ENCODE data around the gene GULP1.

The GULP1 gene

GRCh38 chr2:188367164-188367563 is 75.5 kb downstream of the GULP1 start:
- no peak for TF ChIP-seq CTCF (IDR thresholded peaks at IDR 0.05; ENCODE audit: insufficient read depth, missing control alignments)

GRCh38 chr2:188369365-188369764 is 77.7 kb downstream of the GULP1 start:
- TF ChIP-seq CTCF (IDR thresholded peaks at IDR 0.05; ENCODE audit: insufficient read depth, missing control alignments), result peak; percentile 86
- no peak for FAIRE-seq
- peak; percentile 13 for DNase-seq (ENCODE audit: insufficient read length, low spot score)

More at GRCh38 chr2:188367164-188367563, 75.5 kb downstream of the GULP1 start:
- DNase-seq (ENCODE audit: insufficient read length, low spot score) (no peak), FAIRE-seq (no peak)

GRCh38 chr2:188378371-188378950 is 86.8 kb downstream of the GULP1 start:
- DNase-seq (ENCODE audit: insufficient read length, low spot score) (no peak), FAIRE-seq (no peak)
- TF ChIP-seq CTCF (IDR thresholded peaks at IDR 0.05; ENCODE audit: insufficient read depth, missing control alignments), result no peak

GRCh38 chr2:188379748-188380147 is 88.1 kb downstream of the GULP1 start:
- TF ChIP-seq CTCF (IDR thresholded peaks at IDR 0.05; ENCODE audit: insufficient read depth, missing control alignments), result no peak
- FAIRE-seq, result no peak
- DNase-seq (ENCODE audit: insufficient read length, low spot score), result no peak

- FAIRE-seq, result no peak
- TF ChIP-seq CTCF (IDR thresholded peaks at IDR 0.05; ENCODE audit: insufficient read depth, missing control alignments), result no peak
- DNase-seq (ENCODE audit: insufficient read length, low spot score), result no peak
Measured at GRCh38 chr2:188380280-188380679, 88.6 kb downstream of the GULP1 start.

- FAIRE-seq (no peak), DNase-seq (ENCODE audit: insufficient read length, low spot score) (no peak)
- no peak for TF ChIP-seq CTCF (IDR thresholded peaks at IDR 0.05; ENCODE audit: insufficient read depth, missing control alignments)
Measured at GRCh38 chr2:188381614-188382013, 89.9 kb downstream of the GULP1 start.

- DNase-seq (ENCODE audit: insufficient read length, low spot score) (no peak), FAIRE-seq (no peak)
- no peak for TF ChIP-seq CTCF (IDR thresholded peaks at IDR 0.05; ENCODE audit: insufficient read depth, missing control alignments)
Measured at GRCh38 chr2:188382107-188382506, 90.4 kb downstream of the GULP1 start.

Measured in D721Med (cell line).